Mesodermal cell (in vitro differentiated cells): ENCODE measurements around the gene COLGALT1.
"Not testable (repeated sequence)": the region's sequence is repeated elsewhere in the genome, so short reads cannot be mapped to it uniquely, and the experiment has no call there.

Source experiments
- H3K27ac ChIP-seq: 2 replicates; pipeline ENCODE4 v1.7.0; 2013; ENCODE audit warnings: mild to moderate bottlenecking, low read depth, low read length, moderate library complexity; ENCODE audit not compliant: severe bottlenecking
- H3K36me3 ChIP-seq: 2 replicates; pipeline ENCODE4 v1.7.1; 2013; ENCODE audit warnings: mild to moderate bottlenecking, low read length, moderate library complexity; ENCODE audit not compliant: control insufficient read depth, insufficient read depth
- H3K4me1 ChIP-seq: one replicate; pipeline ENCODE4 v1.7.1; 2013; ENCODE audit warnings: mild to moderate bottlenecking, low read length; ENCODE audit not compliant: insufficient read depth, control insufficient read depth, poor library complexity, severe bottlenecking
- H3K4me3 ChIP-seq: 2 replicates; pipeline ENCODE4 v1.7.0; 2013; ENCODE audit warnings: low read length, control low read depth, mild to moderate bottlenecking; ENCODE audit not compliant: insufficient read depth, poor library complexity, severe bottlenecking; ENCODE audit errors: extremely low read depth
- H3K9me3 ChIP-seq: 2 replicates; pipeline ENCODE4 v1.7.1; 2013; ENCODE audit warnings: mild to moderate bottlenecking, low read length, moderate library complexity; ENCODE audit not compliant: control insufficient read depth
- WGBS, 2 experiments: methylation state at CpG; one replicate each; pipeline ENCODE4 v1.1.5; 2013; ENCODE audit warnings: missing lambda C conversion rate in 2 of 2; ENCODE audit not compliant: insufficient coverage in 2 of 2; 5-methylcytosine and 5-hydroxymethylcytosine counted together

Gene COLGALT1

DNA sequence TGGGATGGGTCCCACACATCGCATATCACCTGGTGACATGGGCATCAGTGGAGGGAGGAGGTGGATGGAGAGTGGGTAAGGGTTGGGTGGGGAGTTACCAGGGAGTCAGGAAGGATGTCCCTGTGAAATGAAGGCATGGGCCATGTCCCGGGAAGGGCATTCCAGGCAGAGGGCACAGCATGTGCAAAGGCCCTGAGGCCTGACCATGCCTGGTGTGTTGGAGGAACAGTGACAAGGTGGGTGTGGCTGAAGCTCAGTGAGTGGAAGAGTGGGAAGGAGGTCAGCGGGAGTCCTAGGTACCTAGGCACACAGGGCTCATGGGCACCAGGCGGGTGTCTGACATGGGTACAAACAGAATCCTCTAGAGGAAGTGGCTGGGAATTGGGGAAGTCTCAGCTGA lies 11.0 kb upstream of the COLGALT1 start:
- no peak overlapping the region for H3K4me3 ChIP-seq
- H3K36me3 ChIP-seq = no peaks in the 10 kb centered on the region
- WGBS, 2 experiments = 60 to 78% methylated on average over 2 to 3 of the region's 4 CpGs
- no peaks in the 10 kb centered on the region for H3K9me3 ChIP-seq
- no peak overlapping the region for H3K27ac ChIP-seq
- no peaks in the 10 kb centered on the region for H3K4me1 ChIP-seq

DNA sequence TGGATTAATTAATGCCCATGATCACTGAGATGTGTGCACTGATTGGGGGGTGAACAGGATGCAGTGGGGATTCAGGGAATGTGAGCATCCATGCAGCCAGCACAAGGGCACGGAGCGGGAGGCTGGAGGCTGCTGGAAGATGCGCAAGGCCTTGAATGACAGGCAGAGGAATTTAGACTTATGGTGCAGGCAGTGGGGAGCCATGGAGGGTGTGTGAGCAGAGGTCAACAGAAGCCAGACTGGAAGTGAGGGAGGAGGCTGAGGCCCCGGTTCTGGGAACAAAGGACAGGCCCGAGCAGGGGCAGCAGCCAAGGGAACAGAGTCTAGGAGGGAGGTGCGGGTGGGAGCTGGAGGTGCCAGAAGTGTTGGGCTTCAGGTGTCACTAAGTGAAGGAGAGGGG lies 7.3 kb upstream of the COLGALT1 start:
- Histone ChIP-seq H3K36me3 (no peaks in the 10 kb centered on the region), H3K27ac (no peak overlapping the region), H3K4me1 (no peaks in the 10 kb centered on the region), H3K4me3 (no peak overlapping the region), H3K9me3 (no peaks in the 10 kb centered on the region)
- WGBS, 2 experiments = 85% methylated on average over 6 of the region's 6 CpGs

DNA sequence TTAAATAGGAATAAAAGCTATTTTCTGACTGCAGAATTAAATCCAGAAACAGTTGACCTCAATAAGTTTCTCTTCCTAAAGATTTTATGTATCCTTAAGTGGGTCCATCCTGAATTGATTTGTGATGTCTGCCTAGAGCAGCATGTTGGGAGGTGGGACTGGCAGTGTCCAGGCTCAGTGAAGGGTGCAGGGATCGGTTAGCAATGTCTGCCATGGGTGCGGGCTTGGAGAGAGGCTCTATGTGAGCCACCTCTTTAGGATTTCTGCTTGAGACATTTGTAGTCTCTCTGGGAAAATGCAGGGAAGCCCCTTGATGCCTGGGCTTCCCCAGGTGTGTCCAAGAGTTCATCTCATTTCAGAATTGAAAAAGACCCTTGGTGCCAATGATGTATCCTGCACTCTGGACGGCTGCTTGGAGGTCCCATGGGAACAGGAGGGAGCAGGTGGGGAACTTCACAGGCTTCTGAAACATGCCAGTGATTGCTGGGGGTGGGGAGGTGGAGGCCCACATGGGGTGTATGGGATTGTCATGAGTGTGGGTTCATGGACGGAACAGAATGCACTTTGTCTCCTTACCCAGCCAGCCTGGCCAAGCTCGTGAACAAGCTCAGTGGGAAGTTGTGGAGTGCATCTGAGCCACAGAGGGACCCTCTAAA lies 6.2 kb upstream of the COLGALT1 start:
- H3K4me3 ChIP-seq = no peak overlapping the region
- 68 to 72% methylated on average over 4 of the region's 5 CpGs for WGBS, 2 experiments
- no peak overlapping the region for H3K27ac ChIP-seq

DNA sequence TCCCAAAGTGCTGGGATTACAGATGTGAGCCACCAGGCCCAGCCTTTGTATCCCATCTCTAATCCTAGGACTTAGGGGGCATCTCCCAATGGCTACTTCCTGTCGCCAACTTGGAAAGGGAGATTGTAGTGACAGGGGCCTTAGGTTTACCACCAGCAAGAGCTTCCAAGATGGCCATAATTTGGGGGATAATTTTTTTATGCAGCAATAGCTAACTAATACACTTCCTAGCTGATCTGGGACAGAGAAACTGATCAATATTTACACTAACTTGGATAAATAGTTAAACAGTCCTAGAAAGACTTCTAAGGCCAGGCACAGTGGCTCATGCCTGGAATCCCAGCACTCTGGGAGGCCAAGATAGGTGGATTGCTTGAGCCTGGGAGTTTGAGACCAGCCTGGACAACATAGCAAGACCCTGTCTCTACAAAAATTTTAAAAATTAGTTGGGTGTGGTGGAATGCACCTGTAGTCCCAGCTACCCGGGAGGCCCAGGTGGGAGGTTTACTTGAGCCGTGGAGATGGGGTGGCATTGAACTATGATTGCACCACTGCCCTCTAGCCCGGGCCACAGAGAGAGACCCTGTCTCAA lies 5.3 kb upstream of the COLGALT1 start:
- Histone ChIP-seq H3K4me1 (peaks cover 3% of the 10 kb centered on the region), H3K9me3 (no peaks in the 10 kb centered on the region), H3K27ac (no peak overlapping the region), H3K4me3 (no peak overlapping the region), H3K36me3 (no peaks in the 10 kb centered on the region)
- WGBS, 2 experiments = 80 to 100% methylated on average over 1 of the region's 4 CpGs

More for the DNA sequence above, 6.2 kb upstream of the COLGALT1 start:
- Histone ChIP-seq H3K36me3 (no peaks in the 10 kb centered on the region), H3K9me3 (no peaks in the 10 kb centered on the region), H3K4me1 (peaks cover 3% of the 10 kb centered on the region)

DNA sequence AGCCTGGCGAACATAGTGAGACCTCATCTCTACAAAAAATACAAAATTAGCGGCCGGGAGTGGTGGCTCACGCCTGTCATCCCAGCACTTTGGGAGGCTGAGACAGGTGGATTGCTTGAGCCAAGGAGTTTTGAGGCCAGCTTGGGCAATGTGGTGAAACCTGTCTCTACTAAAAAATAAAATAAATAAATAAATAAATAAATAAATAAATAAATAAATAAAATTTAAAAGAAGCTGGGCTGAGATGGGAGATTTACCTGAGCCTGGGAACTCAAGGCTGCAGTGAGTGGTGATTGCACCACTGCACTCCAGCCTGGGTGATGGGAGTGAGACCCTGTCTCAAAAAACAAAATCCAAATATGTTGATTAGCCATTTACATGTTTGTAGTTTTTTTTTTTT lies 2.7 kb upstream of the COLGALT1 start:
- WGBS, 2 experiments = 100% methylated on average over 1 of the region's 4 CpGs; no CpG with 5 or more reads in 1 of the 2 experiments
- H3K27ac ChIP-seq = peak overlapping the region; percentile 44
- not testable (repeated sequence) for H3K9me3 ChIP-seq, H3K36me3 ChIP-seq, H3K4me3 ChIP-seq, H3K4me1 ChIP-seq

DNA sequence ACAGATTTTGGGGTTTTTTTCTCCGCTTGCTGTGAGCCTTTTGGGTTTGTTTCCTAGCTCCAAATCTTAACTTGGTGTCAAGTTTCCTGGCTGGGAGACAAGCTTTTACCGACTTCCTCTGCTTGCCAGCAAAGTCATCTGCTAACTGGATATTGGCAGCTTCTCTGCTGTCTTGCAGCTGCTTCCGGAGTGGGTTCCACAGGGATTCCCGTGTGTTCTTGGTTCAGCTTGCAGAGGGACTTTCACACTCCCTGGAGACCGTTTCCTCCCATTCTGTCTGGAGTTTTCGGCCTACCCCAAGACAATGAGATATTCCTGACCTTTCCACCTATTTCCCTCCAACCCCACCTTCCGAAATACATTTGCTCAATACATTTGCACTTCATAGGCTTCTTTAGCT lies 2.2 kb upstream of the COLGALT1 start:
- 30 to 44% methylated on average over 6 to 7 of the region's 7 CpGs for WGBS, 2 experiments
- Histone ChIP-seq H3K27ac (peak overlapping the region; percentile 44), H3K4me3 (no peak overlapping the region), H3K9me3 (no peaks in the 10 kb centered on the region), H3K36me3 (peaks cover 12% of the 10 kb centered on the region), H3K4me1 (peaks cover 3% of the 10 kb centered on the region)

DNA sequence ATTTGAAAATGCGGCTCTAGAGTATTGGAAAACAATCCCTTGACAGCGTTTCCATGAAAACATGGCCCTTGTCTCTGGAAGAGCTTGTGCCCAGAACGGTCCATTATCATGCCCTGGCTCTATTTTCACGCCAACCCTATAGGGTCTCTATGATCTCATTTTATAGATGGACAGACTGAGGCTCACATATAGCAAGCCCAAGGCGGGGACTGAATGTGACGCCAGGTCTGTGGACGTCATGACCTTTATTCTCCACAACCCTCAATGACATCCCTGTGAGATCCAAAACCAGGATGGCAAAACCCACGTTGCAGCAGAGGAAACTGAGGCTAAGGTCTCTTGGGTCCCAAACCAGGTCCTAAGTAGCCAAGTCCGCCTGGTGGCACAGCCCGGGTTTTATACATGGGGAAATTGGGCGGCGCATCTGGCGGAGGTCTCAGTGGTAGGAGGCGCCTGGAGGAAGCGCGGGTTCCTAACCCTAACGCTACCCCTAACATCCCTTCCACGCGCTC lies 425 bp upstream of the COLGALT1 start:
- H3K27ac ChIP-seq = no peak overlapping the region
- 26 to 34% methylated on average over 12 to 15 of the region's 19 CpGs for WGBS, 2 experiments

DNA sequence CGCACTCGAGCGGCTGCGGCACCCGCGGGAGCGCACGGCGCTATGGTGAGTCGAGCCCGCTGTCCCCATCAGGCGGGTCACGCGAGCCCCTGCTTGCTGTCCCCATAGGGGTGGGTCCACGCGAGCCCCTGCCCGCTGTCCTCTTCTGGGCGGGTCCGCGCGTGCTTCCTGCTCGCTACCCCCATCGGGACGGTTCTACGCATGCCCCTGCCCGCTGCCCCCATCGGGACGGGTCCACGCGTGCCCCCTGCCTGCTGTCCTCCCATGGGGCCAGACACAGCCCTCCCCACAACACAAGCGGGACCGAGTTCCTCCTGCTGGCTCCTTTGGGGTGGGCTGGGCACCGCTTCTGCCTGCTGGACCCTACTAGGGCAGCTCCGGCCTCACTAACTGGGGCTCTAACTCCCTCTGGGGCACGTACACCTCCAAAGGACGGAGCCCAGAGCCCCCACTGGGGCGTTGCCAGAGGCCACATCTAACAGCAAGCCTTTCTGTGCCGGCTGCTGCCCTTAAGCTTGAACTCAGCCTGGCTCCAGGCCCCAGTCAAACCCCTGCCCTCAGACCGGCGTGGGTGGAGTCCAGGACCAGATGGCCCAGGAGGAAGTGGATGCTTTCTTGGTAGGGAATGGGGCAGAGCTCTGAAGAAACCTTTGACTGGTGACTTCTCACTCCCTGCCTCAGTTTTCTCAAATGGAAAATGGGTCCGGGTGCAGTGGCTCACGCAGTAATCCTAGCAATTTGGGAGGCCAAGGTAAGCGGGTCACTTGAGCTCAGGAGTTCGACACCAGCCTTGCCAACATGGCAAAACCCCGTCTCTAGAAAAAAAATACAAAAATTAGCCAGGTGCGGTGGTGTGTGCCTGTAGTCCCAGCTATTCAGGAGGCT lies 722 bp downstream of the COLGALT1 start:
- WGBS, 2 experiments = 12 to 15% methylated on average over 34 to 44 of the region's 46 CpGs

More for the DNA sequence above, 425 bp upstream of the COLGALT1 start:
- Histone ChIP-seq H3K9me3 (no peaks in the 10 kb centered on the region), H3K4me1 (peaks cover 3% of the 10 kb centered on the region), H3K36me3 (peaks cover 22% of the 10 kb centered on the region), H3K4me3 (peak overlapping the region; percentile 72)

DNA sequence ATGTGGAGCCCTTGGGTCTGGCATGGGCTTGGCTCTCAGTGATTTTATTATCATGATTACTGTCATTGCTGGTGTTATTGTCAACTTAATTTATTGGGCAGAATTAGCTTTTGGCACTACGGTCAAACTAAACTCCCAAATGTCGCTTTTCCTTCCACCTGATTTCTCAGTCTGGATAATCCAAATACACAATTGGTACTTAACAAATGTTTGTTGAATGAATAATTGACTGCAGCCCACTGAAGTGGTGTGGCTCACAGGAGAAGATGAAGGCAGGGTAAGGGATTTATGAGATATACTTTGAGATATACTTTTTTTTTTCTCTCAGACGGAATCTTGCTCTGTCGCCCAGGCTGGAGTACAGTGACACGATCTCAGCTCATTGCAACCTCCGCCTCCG lies 1.5 kb downstream of the COLGALT1 start:
- no peaks in the 10 kb centered on the region for H3K9me3 ChIP-seq
- H3K4me3 ChIP-seq = peak overlapping the region; percentile 72
- H3K4me1 ChIP-seq = peaks cover 7% of the 10 kb centered on the region
- WGBS, 2 experiments = 94% methylated on average over 5 to 6 of the region's 7 CpGs
- peaks cover 34% of the 10 kb centered on the region for H3K36me3 ChIP-seq
- H3K27ac ChIP-seq = no peak overlapping the region

More for the DNA sequence above, 722 bp downstream of the COLGALT1 start:
- Histone ChIP-seq H3K9me3 (no peaks in the 10 kb centered on the region), H3K4me1 (peaks cover 7% of the 10 kb centered on the region), H3K4me3 (peak overlapping the region; percentile 72), H3K36me3 (peaks cover 27% of the 10 kb centered on the region), H3K27ac (no peak overlapping the region)

DNA sequence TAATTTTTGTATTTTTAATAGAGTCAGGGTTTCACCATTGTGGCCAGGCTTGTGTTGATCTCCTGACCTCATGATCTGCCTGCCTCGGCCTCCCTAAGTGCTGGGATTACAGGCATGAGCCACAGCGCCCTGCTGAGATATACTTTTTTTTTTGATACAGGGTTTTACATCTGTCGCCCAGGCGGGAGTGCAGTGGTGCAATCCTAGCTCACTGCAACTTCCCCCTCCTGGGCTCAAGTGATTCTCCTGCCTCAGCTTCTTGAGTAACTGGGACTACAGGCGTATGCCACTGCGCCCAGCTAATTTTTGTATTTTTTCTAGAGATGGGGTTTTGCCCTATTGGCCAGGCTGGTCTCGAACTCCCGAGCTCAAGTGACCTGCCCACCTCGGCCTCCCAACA lies 2.0 kb downstream of the COLGALT1 start:
- peaks cover 39% of the 10 kb centered on the region for H3K36me3 ChIP-seq
- no peak overlapping the region for H3K27ac ChIP-seq
- WGBS, 2 experiments = 91 to 96% methylated on average over 8 of the region's 9 CpGs

More for the DNA sequence above, 2.0 kb downstream of the COLGALT1 start:
- Histone ChIP-seq H3K4me3 (no peak overlapping the region), H3K9me3 (no peaks in the 10 kb centered on the region), H3K4me1 (peaks cover 7% of the 10 kb centered on the region)
